Endometrial microvascular endothelial cells (primary cell): Measurements from ENCODE around the gene PKD2L1. TPM values are rescaled to one million over a fixed set of nuclear protein-coding genes. Genes with fewer than 3 reads are reported as not detected.

Source experiments
- in situ Hi-C: cut with HindIII; loops from 2 replicates; pipeline ENCODE4 v1.10.0; 2017; ENCODE audit warnings: low sequenced_read_pairs, low pct_unique_long_range_greater_than_20kb; ENCODE audit errors: inconsistent ontology term
- total RNA-seq: library from RNA; depleted of rRNA; stranded (reverse); fragments of >200 nt; gene quantifications from one replicate; pipeline ENCODE4 v1.2.3, GENCODE V29; 2015; ENCODE audit errors: inconsistent ontology term

Gene PKD2L1
- total RNA-seq, 1 donor from 2014 or later = not detected

- in situ Hi-C loops = loop anchor here (10.0 kb wide), 1 partner anchor 78 kb away; no protein-coding TSS in a partner anchor
These were observed 27.2 kb upstream of the PKD2L1 start for GRCh38 chr10:100357059-100357858.

GRCh38 chr10:100356067-100357017, 26.3 kb upstream of the PKD2L1 start:
- in situ Hi-C loops = loop anchor here (10.0 kb wide), 1 partner anchor 78 kb away; no protein-coding TSS in a partner anchor

DNA sequence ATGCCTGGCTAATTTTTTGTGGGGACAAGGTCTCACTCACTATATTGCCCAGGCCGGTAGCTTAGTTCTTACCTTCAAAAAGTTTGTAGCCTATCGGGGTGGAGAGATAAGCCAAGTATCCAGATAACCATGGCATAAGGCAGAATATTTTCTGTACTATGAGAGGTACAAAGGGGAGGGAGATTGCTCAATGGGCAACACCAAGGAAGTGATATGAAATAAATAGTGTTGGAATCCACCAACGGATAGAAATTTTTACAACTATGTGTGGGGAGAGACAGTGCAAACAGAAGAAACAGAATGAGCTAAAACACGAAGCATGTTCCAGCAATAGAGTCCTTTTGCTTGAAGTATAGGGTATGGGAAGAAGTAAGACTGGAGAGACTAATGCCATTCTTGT, 25.1 kb upstream of the PKD2L1 start:
- in situ Hi-C loops = loop anchor here (10.0 kb wide), 1 partner anchor 80 kb away; no protein-coding TSS in a partner anchor

DNA sequence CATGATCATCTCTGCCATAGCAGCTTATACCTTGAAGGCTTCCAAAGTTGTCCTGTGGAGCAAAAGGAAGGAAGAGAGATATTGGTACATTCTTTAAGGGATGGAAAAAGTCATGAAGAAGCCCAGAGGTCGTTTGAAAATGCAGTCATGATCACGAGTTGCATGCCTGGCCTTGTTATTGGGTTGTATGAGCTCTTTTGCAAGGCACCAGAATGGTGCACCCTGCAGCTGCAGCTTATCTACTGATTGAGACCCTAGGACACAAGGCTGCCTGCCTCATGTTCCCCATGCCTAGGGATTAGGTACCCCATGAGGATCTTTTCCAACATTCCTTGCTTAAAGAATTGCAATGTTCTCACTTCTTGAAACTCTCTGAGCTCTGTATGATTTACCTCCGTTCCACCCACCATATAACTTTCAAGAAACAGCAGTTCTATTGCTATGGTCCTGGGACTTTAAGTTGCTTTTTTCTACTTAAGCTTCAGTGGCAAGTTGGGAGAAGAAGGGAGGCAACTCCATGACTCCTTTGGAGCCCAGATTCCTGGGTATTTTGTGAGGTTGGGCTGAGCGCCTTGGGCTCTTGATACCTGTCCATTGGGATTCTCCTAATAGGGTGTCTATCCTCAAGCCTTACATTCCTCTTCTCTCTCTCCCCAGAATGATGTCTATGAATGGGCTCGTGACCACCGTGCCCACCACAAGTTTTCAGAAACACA, 23.9 kb upstream of the PKD2L1 start:
- in situ Hi-C loops = loop anchor here (10.0 kb wide), 1 partner anchor 81 kb away; no protein-coding TSS in a partner anchor

DNA sequence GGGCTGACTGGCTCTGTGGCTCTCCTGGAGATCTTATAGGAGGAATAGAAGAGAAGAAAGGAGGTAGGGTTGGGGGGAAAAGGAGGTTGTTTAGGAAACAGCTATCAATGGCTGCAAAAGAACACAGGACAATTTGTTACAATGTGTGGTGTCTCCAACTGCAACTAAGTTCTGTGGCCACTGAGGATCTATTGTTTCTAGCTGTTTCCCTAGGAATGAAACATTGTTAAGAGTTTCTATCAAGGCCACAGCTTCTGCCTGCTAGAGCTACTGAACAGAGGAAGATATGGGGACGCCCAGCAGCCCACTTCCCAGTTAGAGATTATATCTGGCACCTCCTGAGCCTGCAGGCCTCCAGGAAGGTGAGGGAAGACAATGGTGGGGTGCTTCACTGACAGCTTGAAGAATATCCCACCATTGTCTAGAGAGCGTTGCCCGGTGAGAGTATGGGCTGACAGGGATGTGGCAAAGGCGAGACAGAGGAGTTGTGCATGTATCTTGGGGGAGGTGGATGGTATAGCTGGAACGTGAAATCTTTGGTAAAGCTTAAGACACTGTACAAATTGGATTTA, 21.0 kb upstream of the PKD2L1 start:
- in situ Hi-C loops = loop anchor here (10.0 kb wide), 1 partner anchor 84 kb away; no protein-coding TSS in a partner anchor

GRCh38 chr10:100349672-100350071, 19.6 kb upstream of the PKD2L1 start:
- in situ Hi-C loops = loop anchor here (10.0 kb wide), 1 partner anchor 85 kb away; no protein-coding TSS in a partner anchor

- in situ Hi-C loops = no loop called here
These were observed 19.1 kb upstream of the PKD2L1 start for GRCh38 chr10:100349087-100349486.

- in situ Hi-C loops = no loop called here
These were observed 18.4 kb upstream of the PKD2L1 start for GRCh38 chr10:100348389-100348927.

GRCh38 chr10:100347568-100348195, 17.7 kb upstream of the PKD2L1 start:
- in situ Hi-C loops = no loop called here

- in situ Hi-C loops = no loop called here
These were observed 16.9 kb upstream of the PKD2L1 start, which contains the start of gene SCD for GRCh38 chr10:100346765-100347567. SCD (plus strand) TSS chr10:100347233; CDS start chr10:100347505, 272 bp downstream.

GRCh38 chr10:100346351-100346764, 16.3 kb upstream of the PKD2L1 start:
- in situ Hi-C loops = no loop called here

- in situ Hi-C loops = no loop called here
These were observed 15.7 kb upstream of the PKD2L1 start for GRCh38 chr10:100345570-100346330.

- in situ Hi-C loops = no loop called here
These were observed 14.3 kb upstream of the PKD2L1 start for GRCh38 chr10:100344241-100344788.

- in situ Hi-C loops = no loop called here
These were observed 12.6 kb upstream of the PKD2L1 start for GRCh38 chr10:100342627-100342972.

DNA sequence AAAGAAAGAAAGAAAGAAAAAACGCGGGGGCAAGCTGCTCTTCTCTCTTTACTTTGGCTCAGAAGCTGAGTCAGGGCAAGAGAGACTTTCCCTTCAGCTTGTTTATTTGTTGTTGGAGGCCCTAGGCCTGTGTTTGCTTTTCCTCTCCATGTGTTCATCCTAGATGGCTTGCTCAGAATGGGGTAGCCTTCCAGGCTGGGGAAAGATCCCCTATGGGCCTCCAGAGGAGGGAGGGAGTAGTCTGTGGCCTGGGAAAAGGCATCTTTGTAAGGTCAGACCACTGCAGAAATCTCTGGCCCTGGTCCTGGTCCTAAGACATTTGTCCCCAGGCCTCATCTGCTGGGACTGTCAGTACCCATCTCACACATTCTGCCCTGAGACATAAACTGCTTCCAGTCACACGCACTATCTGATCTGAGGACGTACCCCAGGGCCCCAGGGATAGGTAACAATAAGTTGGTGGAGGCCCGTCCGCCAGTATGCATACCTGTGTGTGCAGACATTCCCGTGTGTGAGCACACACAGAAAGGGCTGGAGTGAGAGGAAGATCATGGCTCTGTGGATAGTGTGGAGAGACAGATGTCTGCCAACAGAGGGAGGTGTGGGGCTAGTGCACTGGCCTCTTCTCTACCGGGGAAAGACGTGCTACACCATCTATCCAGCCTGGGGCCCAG, 12.1 kb upstream of the PKD2L1 start:
- in situ Hi-C loops = no loop called here
